ENCODE measurements around the gene RNF186. TPM values are rescaled to one million over a fixed set of nuclear protein-coding genes. Genes with fewer than 3 reads are reported as not detected.

Gene RNF186
- total and polyA plus RNA-seq, 9 donors: 0.29 to 0.72 TPM; not detected in 7

DNA sequence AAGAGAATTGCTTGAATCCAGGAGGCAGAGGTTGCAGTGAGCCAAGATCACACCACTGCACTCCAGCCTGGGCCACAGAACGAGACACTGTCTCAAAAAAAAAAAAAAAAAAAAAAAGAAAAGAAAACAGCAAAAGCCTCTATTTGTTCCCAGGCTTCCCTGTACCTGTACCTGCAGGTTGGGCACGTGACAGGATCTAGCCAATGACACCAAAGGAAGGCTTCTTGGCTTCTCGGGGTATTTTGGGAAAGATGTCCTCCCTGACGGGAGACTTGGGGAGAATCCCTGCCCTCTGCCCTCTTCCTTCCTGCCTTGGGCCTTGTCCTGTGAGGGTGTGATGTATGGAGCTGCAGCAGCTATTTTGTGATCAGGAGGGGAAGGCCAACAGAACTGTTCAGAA lies 38.1 kb downstream of the RNF186 start:
- Histone ChIP-seq H3K27me3 (ENCODE audit: control insufficient read depth, insufficient read depth, low read length) (no peaks in the 10 kb centered on the region), H3K27ac (ENCODE audit: low read length) (no peak overlapping the region), H3K36me3 (ENCODE audit: control insufficient read depth, insufficient read depth, low read length) (no peaks in the 10 kb centered on the region), H3K9me3 (replicated peaks; ENCODE audit: control insufficient read depth, low read depth, low read length) (no peaks in the 10 kb centered on the region), H3K4me3 (ENCODE audit: low read length) (no peak overlapping the region), H3K4me1 (ENCODE audit: control insufficient read depth, insufficient read depth, low read length) (no peaks in the 10 kb centered on the region)
- DNase-seq: no peak
- no CpG with 5 or more reads among the region's 4 CpGs for WGBS (ENCODE audit: insufficient coverage)

DNA sequence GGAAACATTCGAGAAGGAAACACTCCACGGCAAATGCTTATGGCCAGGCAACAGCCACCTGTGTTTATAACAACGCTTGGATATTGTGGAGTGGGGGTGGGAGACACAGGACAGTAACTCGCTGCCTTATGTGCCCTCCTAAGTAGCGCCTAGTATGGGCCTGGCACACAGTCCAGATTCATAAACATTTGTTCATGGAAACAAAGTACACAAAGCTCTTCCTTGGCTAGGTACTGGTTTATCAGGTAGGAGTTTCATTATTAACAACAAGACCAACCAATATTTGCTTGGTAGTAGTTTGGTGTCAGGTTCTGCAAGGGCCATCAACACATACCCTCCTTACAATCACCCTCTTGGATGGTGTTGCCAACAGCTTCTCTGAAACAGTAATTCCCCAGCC lies 38.8 kb downstream of the RNF186 start:
- H3K4me3 ChIP-seq (ENCODE audit: low read length): no peak overlapping the region
- H3K9me3 ChIP-seq (replicated peaks; ENCODE audit: control insufficient read depth, low read depth, low read length): no peaks in the 10 kb centered on the region
- H3K27me3 ChIP-seq (ENCODE audit: control insufficient read depth, insufficient read depth, low read length): no peaks in the 10 kb centered on the region
- no peaks in the 10 kb centered on the region for H3K4me1 ChIP-seq (ENCODE audit: control insufficient read depth, insufficient read depth, low read length)
- no peak overlapping the region for H3K27ac ChIP-seq (ENCODE audit: low read length)
- H3K36me3 ChIP-seq (ENCODE audit: control insufficient read depth, insufficient read depth, low read length): no peaks in the 10 kb centered on the region
- 62% methylated on average over 2 of the region's 5 CpGs for WGBS (ENCODE audit: insufficient coverage)
- DNase-seq: no peak

GRCh38 chr1:19775831-19776230 lies 39.3 kb downstream of the RNF186 start:
- Histone ChIP-seq H3K4me3 (ENCODE audit: low read length) (no peak overlapping the region), H3K36me3 (ENCODE audit: control insufficient read depth, insufficient read depth, low read length) (no peaks in the 10 kb centered on the region), H3K27ac (ENCODE audit: low read length) (no peak overlapping the region), H3K9me3 (replicated peaks; ENCODE audit: control insufficient read depth, low read depth, low read length) (no peaks in the 10 kb centered on the region), H3K4me1 (ENCODE audit: control insufficient read depth, insufficient read depth, low read length) (no peaks in the 10 kb centered on the region), H3K27me3 (ENCODE audit: control insufficient read depth, insufficient read depth, low read length) (no peaks in the 10 kb centered on the region)
- WGBS (ENCODE audit: insufficient coverage): 88% methylated on average over 2 of the region's 9 CpGs
- DNase-seq: no peak

DNA sequence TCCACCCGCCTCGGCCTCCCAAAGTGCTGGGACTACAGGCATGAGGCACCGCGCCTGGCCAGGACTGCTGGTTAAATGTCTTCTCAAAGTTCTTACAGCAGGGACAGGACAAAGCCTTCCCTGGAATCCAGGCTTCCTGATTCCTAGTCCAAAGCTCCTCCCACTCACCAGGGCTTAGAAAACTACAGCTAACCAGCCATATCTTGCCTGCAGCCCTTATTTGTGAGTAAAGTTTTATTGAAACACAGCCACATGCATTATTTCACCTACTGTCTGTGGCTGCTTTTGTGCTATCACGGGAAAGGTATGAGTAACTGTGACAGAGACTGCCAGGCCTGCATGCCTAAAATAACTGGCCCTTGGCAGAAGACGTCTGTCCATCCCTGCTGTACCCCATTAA lies 39.8 kb downstream of the RNF186 start:
- Histone ChIP-seq H3K9me3 (replicated peaks; ENCODE audit: control insufficient read depth, low read depth, low read length) (no peaks in the 10 kb centered on the region), H3K27me3 (ENCODE audit: control insufficient read depth, insufficient read depth, low read length) (no peaks in the 10 kb centered on the region), H3K27ac (ENCODE audit: low read length) (no peak overlapping the region), H3K4me3 (ENCODE audit: low read length) (no peak overlapping the region), H3K4me1 (ENCODE audit: control insufficient read depth, insufficient read depth, low read length) (no peaks in the 10 kb centered on the region), H3K36me3 (ENCODE audit: control insufficient read depth, insufficient read depth, low read length) (no peaks in the 10 kb centered on the region)
- 95% methylated on average over 2 of the region's 6 CpGs for WGBS (ENCODE audit: insufficient coverage)
- DNase-seq: no peak

- Histone ChIP-seq H3K27me3 (ENCODE audit: control insufficient read depth, insufficient read depth, low read length) (no peaks in the 10 kb centered on the region), H3K36me3 (ENCODE audit: control insufficient read depth, insufficient read depth, low read length) (no peaks in the 10 kb centered on the region), H3K4me1 (ENCODE audit: control insufficient read depth, insufficient read depth, low read length) (no peaks in the 10 kb centered on the region), H3K9me3 (replicated peaks; ENCODE audit: control insufficient read depth, low read depth, low read length) (no peaks in the 10 kb centered on the region), H3K27ac (ENCODE audit: low read length) (no peak overlapping the region), H3K4me3 (ENCODE audit: low read length) (no peak overlapping the region)
- no peak for DNase-seq
- WGBS (ENCODE audit: insufficient coverage): 77% methylated on average over 3 of the region's 6 CpGs
These were observed 40.8 kb downstream of the RNF186 start for GRCh38 chr1:19774180-19774785.

GRCh38 chr1:19773485-19773884 lies 41.6 kb downstream of the RNF186 start:
- no peaks in the 10 kb centered on the region for H3K36me3 ChIP-seq (ENCODE audit: control insufficient read depth, insufficient read depth, low read length)
- no peak for DNase-seq
- H3K27me3 ChIP-seq (ENCODE audit: control insufficient read depth, insufficient read depth, low read length): no peaks in the 10 kb centered on the region
- H3K9me3 ChIP-seq (replicated peaks; ENCODE audit: control insufficient read depth, low read depth, low read length): no peaks in the 10 kb centered on the region
- H3K27ac ChIP-seq (ENCODE audit: low read length): no peak overlapping the region
- no peaks in the 10 kb centered on the region for H3K4me1 ChIP-seq (ENCODE audit: control insufficient read depth, insufficient read depth, low read length)
- WGBS (ENCODE audit: insufficient coverage): 68% methylated on average over 3 of the region's 4 CpGs
- no peak overlapping the region for H3K4me3 ChIP-seq (ENCODE audit: low read length)

DNA sequence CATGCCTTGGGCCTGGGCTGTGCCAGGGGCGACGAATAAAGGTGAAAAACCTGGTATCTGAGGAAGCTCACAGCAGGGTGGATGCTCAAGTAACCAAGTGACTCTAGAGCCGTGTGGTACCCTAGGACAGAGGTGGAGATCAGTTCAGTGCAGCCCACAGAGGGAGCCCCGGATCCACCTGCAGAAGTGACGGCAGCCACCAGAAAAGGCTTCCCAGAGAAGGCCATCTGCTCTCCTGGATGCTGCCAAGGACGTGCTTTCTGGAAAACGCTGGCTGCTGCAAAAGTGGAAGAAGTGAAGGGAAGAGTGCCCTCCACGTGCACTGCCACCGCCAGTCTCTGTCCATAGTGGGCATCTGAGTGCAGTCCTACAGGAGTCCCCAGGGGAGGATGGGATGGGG lies 43.0 kb downstream of the RNF186 start:
- 66% methylated on average over 9 of the region's 9 CpGs for WGBS (ENCODE audit: insufficient coverage)
- Histone ChIP-seq H3K36me3 (ENCODE audit: control insufficient read depth, insufficient read depth, low read length) (no peaks in the 10 kb centered on the region), H3K9me3 (replicated peaks; ENCODE audit: control insufficient read depth, low read depth, low read length) (no peaks in the 10 kb centered on the region), H3K27me3 (ENCODE audit: control insufficient read depth, insufficient read depth, low read length) (no peaks in the 10 kb centered on the region), H3K4me3 (ENCODE audit: low read length) (no peak overlapping the region), H3K27ac (ENCODE audit: low read length) (no peak overlapping the region), H3K4me1 (ENCODE audit: control insufficient read depth, insufficient read depth, low read length) (no peaks in the 10 kb centered on the region)
- DNase-seq: no peak

DNA sequence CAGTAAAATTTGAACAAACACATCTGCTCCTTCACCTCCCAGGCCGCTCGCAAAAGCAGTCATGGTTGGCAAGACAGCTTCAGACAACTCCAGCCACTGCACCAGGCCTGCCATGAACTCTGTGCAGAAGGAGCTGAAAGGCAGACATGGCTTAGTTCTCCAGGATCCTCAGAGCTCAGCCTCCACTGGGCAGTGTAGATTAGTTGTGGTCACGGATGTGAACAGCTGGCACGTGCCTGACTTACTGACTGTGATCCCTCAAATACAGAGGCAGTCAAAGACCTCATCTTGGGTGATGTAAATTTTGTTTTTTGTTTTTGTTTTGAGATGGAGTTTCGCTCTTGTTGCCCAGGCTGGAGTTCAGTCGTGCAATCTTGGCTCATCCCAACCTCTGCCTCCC lies 43.7 kb downstream of the RNF186 start:
- Histone ChIP-seq H3K36me3 (ENCODE audit: control insufficient read depth, insufficient read depth, low read length) (no peaks in the 10 kb centered on the region), H3K27me3 (ENCODE audit: control insufficient read depth, insufficient read depth, low read length) (no peaks in the 10 kb centered on the region), H3K4me1 (ENCODE audit: control insufficient read depth, insufficient read depth, low read length) (no peaks in the 10 kb centered on the region), H3K9me3 (replicated peaks; ENCODE audit: control insufficient read depth, low read depth, low read length) (no peaks in the 10 kb centered on the region), H3K27ac (ENCODE audit: low read length) (no peak overlapping the region), H3K4me3 (ENCODE audit: low read length) (no peak overlapping the region)
- no peak for DNase-seq
- 86% methylated on average over 2 of the region's 6 CpGs for WGBS (ENCODE audit: insufficient coverage)

DNA sequence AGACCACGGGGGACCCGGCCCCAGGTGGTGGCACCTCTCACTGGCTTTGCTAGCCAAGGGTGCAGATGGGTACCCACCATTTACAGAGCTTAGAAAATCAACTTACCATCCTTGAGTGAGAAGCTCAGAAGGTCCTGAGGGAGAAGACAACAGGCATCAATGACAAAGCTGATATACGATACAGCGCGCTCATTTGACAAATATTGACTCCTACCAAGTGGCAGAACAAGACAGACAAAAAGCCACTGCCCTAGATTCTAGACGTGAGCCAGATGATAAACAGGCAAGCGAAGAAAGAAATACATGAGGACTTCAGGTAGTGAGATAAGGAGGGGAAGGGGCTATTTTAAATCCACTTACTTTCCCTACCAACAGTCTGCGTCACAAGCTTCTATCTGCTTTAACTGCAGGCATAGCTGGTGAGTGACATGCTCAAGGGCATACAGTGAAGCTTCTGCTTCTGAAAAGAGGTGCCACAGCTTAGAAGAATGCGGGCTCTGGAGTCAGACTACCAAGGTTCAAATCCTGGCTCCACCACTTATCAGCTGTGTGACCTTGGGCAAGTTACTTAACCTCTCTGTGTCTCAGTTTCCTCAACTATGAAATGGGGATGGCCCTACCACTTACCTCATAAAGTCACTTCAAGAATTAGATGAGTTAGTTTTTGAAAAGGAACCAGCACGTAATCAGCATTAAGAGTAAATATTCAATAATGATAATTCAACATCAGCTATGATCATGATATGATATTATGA lies 44.5 kb downstream of the RNF186 start:
- no peak for DNase-seq
- H3K4me1 ChIP-seq (ENCODE audit: control insufficient read depth, insufficient read depth, low read length): no peaks in the 10 kb centered on the region
- H3K27me3 ChIP-seq (ENCODE audit: control insufficient read depth, insufficient read depth, low read length): no peaks in the 10 kb centered on the region
- H3K9me3 ChIP-seq (replicated peaks; ENCODE audit: control insufficient read depth, low read depth, low read length): no peaks in the 10 kb centered on the region
- H3K27ac ChIP-seq (ENCODE audit: low read length): no peak overlapping the region
- H3K4me3 ChIP-seq (ENCODE audit: low read length): no peak overlapping the region
- H3K36me3 ChIP-seq (ENCODE audit: control insufficient read depth, insufficient read depth, low read length): no peaks in the 10 kb centered on the region
- 82% methylated on average over 1 of the region's 10 CpGs for WGBS (ENCODE audit: insufficient coverage)

- H3K9me3 ChIP-seq (replicated peaks; ENCODE audit: control insufficient read depth, low read depth, low read length): no peaks in the 10 kb centered on the region
- no peaks in the 10 kb centered on the region for H3K36me3 ChIP-seq (ENCODE audit: control insufficient read depth, insufficient read depth, low read length)
- WGBS (ENCODE audit: insufficient coverage): 52% methylated on average over 9 of the region's 10 CpGs
- H3K4me3 ChIP-seq (ENCODE audit: low read length): no peak overlapping the region
- no peaks in the 10 kb centered on the region for H3K27me3 ChIP-seq (ENCODE audit: control insufficient read depth, insufficient read depth, low read length)
- H3K27ac ChIP-seq (ENCODE audit: low read length): no peak overlapping the region
- H3K4me1 ChIP-seq (ENCODE audit: control insufficient read depth, insufficient read depth, low read length): no peaks in the 10 kb centered on the region
- no peak for DNase-seq
These were observed 45.7 kb downstream of the RNF186 start for GRCh38 chr1:19769211-19769932.

Data from muscle of leg (tissue), 11 donors.